ENCODE measurements around the gene CDCP2. TPM values are rescaled to one million over a fixed set of nuclear protein-coding genes. Genes with fewer than 3 reads are reported as not detected.

CDCP2 gene
- total and polyA plus RNA-seq, 2 experiments from 2014 or later = not detected

- H3K36me3 Mint-ChIP-seq (ENCODE audit: low read depth) = no peaks in the 10 kb centered on the region
- TF ChIP-seq ETS1 (IDR thresholded peaks at IDR 0.05) (no peak), REST (IDR thresholded peaks at IDR 0.05; ENCODE audit: unreplicated experiment) (no peak), ZNF114 (CRISPR knock-in tag; IDR thresholded peaks at IDR 0.05) (no peak)
- Histone ChIP-seq H4K20me1 (replicated peaks; ENCODE audit: insufficient read depth) (no peaks in the 10 kb centered on the region), H3K9me2 (ENCODE audit: insufficient read depth) (no peaks in the 10 kb centered on the region), H3K4me1 (ENCODE audit: insufficient read depth) (no peaks in the 10 kb centered on the region), H2AFZ (no peak overlapping the region), H3K79me2 (replicated peaks; ENCODE audit: insufficient read depth) (no peaks in the 10 kb centered on the region), H3K4me3 (no peak overlapping the region), H3K27ac (ENCODE audit: low read depth) (no peak overlapping the region), H3F3A (replicated peaks; ENCODE audit: low read depth) (no peaks in the 10 kb centered on the region), H3K36me3 (ENCODE audit: insufficient read depth) (no peaks in the 10 kb centered on the region), H3K27me3 (ENCODE audit: insufficient read depth) (no peaks in the 10 kb centered on the region), H3K4me2 (no peak overlapping the region)
- no peak overlapping the region for H3K27ac Mint-ChIP-seq
- ATAC-seq (no peak), DNase-seq (ENCODE audit: low spot score) (no peak)
- no peak overlapping the region for H3K4me3 Mint-ChIP-seq
- H3K27me3 Mint-ChIP-seq (ENCODE audit: insufficient read depth, low read depth, poor library complexity) = peaks cover 5% of the 10 kb centered on the region
- peaks cover 7% of the 10 kb centered on the region; the same call in 1 of the 3 replicates for H3K4me1 Mint-ChIP-seq
- H3K9me3 Mint-ChIP-seq = no peaks in the 10 kb centered on the region
Measured at GRCh38 chr1:54161495-54162168, 8.8 kb upstream of the CDCP2 start.

GRCh38 chr1:54160351-54160750, 7.6 kb upstream of the CDCP2 start:
- no peak overlapping the region for H3K27ac Mint-ChIP-seq
- H3K36me3 Mint-ChIP-seq (ENCODE audit: low read depth) = no peaks in the 10 kb centered on the region
- no peak overlapping the region for H3K4me3 ChIP-seq
- H3F3A ChIP-seq (replicated peaks; ENCODE audit: low read depth) = no peaks in the 10 kb centered on the region
- no peaks in the 10 kb centered on the region for H3K27me3 ChIP-seq (ENCODE audit: insufficient read depth)
- H4K20me1 ChIP-seq (replicated peaks; ENCODE audit: insufficient read depth) = no peaks in the 10 kb centered on the region
- H3K9me2 ChIP-seq (ENCODE audit: insufficient read depth) = no peaks in the 10 kb centered on the region
- H3K4me3 Mint-ChIP-seq = no peak overlapping the region
- H3K4me1 Mint-ChIP-seq = peaks cover 7% of the 10 kb centered on the region; the same call in 1 of the 3 replicates
- H3K27me3 Mint-ChIP-seq (ENCODE audit: insufficient read depth, low read depth, poor library complexity) = peaks cover 5% of the 10 kb centered on the region
- no peak overlapping the region for H3K27ac ChIP-seq (ENCODE audit: low read depth)
- H3K4me2 ChIP-seq = no peak overlapping the region
- no peaks in the 10 kb centered on the region for H3K9me3 Mint-ChIP-seq
- H3K79me2 ChIP-seq (replicated peaks; ENCODE audit: insufficient read depth) = no peaks in the 10 kb centered on the region
- H3K36me3 ChIP-seq (ENCODE audit: insufficient read depth) = no peaks in the 10 kb centered on the region
- no peak for ATAC-seq
- no peaks in the 10 kb centered on the region for H3K4me1 ChIP-seq (ENCODE audit: insufficient read depth)
- no peak for DNase-seq (ENCODE audit: low spot score)
- no peak overlapping the region for H2AFZ ChIP-seq
- no peak for TF ChIP-seq ZNF331 (CRISPR knock-in tag; IDR thresholded peaks at IDR 0.05; ENCODE audit: low read depth)
- TF ChIP-seq CTCF (conservative IDR thresholded peaks at IDR 0.05; ENCODE audit: low read depth in 2 of 2) = no peak
- no peak for TF ChIP-seq ZNF462 (CRISPR knock-in tag; IDR thresholded peaks at IDR 0.05)
- TF ChIP-seq POLR2AphosphoS5 (IDR thresholded peaks at IDR 0.05; ENCODE audit: low read depth) = no peak

Measured in GM23338 (cell line).